Measurements from ENCODE around the gene TSPAN9. TPM values are rescaled to one million over a fixed set of nuclear protein-coding genes. Genes with fewer than 3 reads are reported as not detected.

Gene TSPAN9
- total RNA-seq, 4 donors from 2014 or later = 13.7 to 35.4 (median 26.7) TPM

DNA sequence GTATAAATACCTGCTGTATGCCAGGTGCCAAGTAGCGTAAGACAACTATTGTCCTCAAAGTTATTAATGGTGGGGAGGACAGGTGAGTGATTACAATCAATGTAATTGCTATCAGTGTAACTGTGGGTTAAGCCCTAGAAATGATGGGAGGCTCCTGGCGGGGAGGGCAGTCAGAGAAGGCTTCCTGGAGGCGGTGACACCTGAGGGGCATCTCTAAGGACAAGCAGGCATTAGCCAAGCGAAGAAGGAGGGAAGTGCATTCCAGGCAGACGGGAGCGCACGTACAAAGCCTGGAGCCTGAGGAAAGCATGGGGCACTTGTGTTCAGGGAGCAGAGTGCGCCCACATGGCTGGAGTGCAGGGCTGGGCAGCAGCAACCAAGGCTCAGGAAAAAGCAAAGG lies 230.9 kb downstream of the TSPAN9 start:
- Histone ChIP-seq H3K36me3 (no peaks in the 10 kb centered on the region), H3K27me3 (peaks cover 0 to 82% (median 0%) of the 10 kb centered on the region in 4 donors), H3K4me3 (no peak overlapping the region), H3K4me1 (peaks cover 0 to 7% (median 3%) of the 10 kb centered on the region in 4 donors), H3K27ac (replicated peaks in 1 of 4) (no peak overlapping the region), H3K9me3 (no peaks in the 10 kb centered on the region)
- DNase-seq (ENCODE audit: extremely low spot score) = no peak
- 81% methylated on average over 8 of the region's 8 CpGs for WGBS
- no peak for TF ChIP-seq CTCF (IDR thresholded peaks at IDR 0.05)
- TF ChIP-seq POLR2A (IDR thresholded peaks at IDR 0.05; ENCODE audit: low read depth) = no peak
- no peak for TF ChIP-seq POLR2AphosphoS5 (IDR thresholded peaks at IDR 0.05)
- TF ChIP-seq EP300 (IDR thresholded peaks at IDR 0.05) = no peak
- intact Hi-C loops (cut with DNase I) = no loop called here

DNA sequence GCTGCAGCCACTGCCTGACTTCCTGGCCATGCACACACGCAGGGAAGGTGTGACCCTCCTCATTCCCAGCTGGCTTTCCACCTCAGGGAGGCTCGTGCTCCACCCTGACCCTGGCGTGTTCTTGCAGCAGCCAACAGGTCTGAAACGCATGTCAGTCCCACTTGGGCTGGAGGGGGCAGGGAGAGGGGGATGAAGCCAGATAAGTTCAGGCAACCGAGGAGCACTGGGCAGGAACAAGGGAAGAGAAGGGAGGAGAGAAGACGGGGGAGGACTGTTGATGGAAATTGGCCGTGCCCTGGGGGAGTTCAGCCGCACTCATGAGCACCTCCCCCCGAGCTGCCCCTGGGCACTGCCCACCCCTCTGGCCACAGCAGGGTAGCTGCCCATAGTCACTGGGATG lies 231.4 kb downstream of the TSPAN9 start:
- Histone ChIP-seq H3K9me3 (no peaks in the 10 kb centered on the region), H3K27ac (replicated peaks in 1 of 4) (no peak overlapping the region), H3K36me3 (no peaks in the 10 kb centered on the region), H3K27me3 (peaks cover 0 to 77% (median 0%) of the 10 kb centered on the region in 4 donors), H3K4me1 (peaks cover 0 to 13% (median 8%) of the 10 kb centered on the region in 4 donors), H3K4me3 (no peak overlapping the region)
- 56% methylated on average over 9 of the region's 9 CpGs for WGBS
- DNase-seq (ENCODE audit: extremely low spot score) = no peak
- TF ChIP-seq EP300 (IDR thresholded peaks at IDR 0.05) = no peak
- intact Hi-C loops (cut with DNase I) = no loop called here

- Histone ChIP-seq H3K27ac (replicated peaks in 1 of 4) (no peak overlapping the region), H3K4me1 (peaks cover 5 to 25% (median 18%) of the 10 kb centered on the region in 4 donors), H3K9me3 (no peaks in the 10 kb centered on the region), H3K4me3 (no peak overlapping the region), H3K27me3 (peaks cover 0 to 65% (median 0%) of the 10 kb centered on the region in 4 donors), H3K36me3 (no peaks in the 10 kb centered on the region)
- 86% methylated on average over 9 of the region's 9 CpGs for WGBS
- no peak for DNase-seq (ENCODE audit: extremely low spot score)
- no peak for TF ChIP-seq EP300 (IDR thresholded peaks at IDR 0.05)
- no peak for TF ChIP-seq CTCF (IDR thresholded peaks at IDR 0.05)
- no peak for TF ChIP-seq POLR2AphosphoS5 (IDR thresholded peaks at IDR 0.05)
- no peak for TF ChIP-seq POLR2A (IDR thresholded peaks at IDR 0.05; ENCODE audit: low read depth)
- intact Hi-C loops (cut with DNase I) = no loop called here
These were observed 232.6 kb downstream of the TSPAN9 start for GRCh38 chr12:3309805-3310204.

- intact Hi-C loops (cut with DNase I) = no loop called here
- H3K27ac ChIP-seq (replicated peaks in 1 of 4) = no peak overlapping the region
- H3K27me3 ChIP-seq = peaks cover 0 to 59% (median 0%) of the 10 kb centered on the region in 4 donors
- no peak for DNase-seq (ENCODE audit: extremely low spot score)
- H3K9me3 ChIP-seq = no peaks in the 10 kb centered on the region
- WGBS = 92% methylated on average over 15 of the region's 18 CpGs
- no peaks in the 10 kb centered on the region for H3K36me3 ChIP-seq
- H3K4me1 ChIP-seq = peaks cover 11 to 31% (median 24%) of the 10 kb centered on the region in 4 donors
- TF ChIP-seq EP300 (IDR thresholded peaks at IDR 0.05) (no peak), POLR2AphosphoS5 (IDR thresholded peaks at IDR 0.05) (no peak), POLR2A (IDR thresholded peaks at IDR 0.05; ENCODE audit: low read depth) (no peak), CTCF (IDR thresholded peaks at IDR 0.05) (no peak)
- H3K4me3 ChIP-seq = no peak overlapping the region
These were observed 233.3 kb downstream of the TSPAN9 start for GRCh38 chr12:3310271-3311026.

- WGBS = 92% methylated on average over 14 of the region's 14 CpGs
- Histone ChIP-seq H3K27ac (replicated peaks in 1 of 4) (no peak overlapping the region), H3K9me3 (no peaks in the 10 kb centered on the region), H3K36me3 (no peaks in the 10 kb centered on the region), H3K4me1 (peaks cover 14 to 34% (median 28%) of the 10 kb centered on the region in 4 donors), H3K27me3 (peaks cover 0 to 53% (median 0%) of the 10 kb centered on the region in 4 donors), H3K4me3 (no peak overlapping the region)
- intact Hi-C loops (cut with DNase I) = no loop called here
- DNase-seq (ENCODE audit: extremely low spot score) = no peak
- TF ChIP-seq CTCF (IDR thresholded peaks at IDR 0.05) = no peak
- TF ChIP-seq POLR2A (IDR thresholded peaks at IDR 0.05; ENCODE audit: low read depth) = no peak
- no peak for TF ChIP-seq EP300 (IDR thresholded peaks at IDR 0.05)
- TF ChIP-seq POLR2AphosphoS5 (IDR thresholded peaks at IDR 0.05) = no peak
These were observed 233.8 kb downstream of the TSPAN9 start for GRCh38 chr12:3311027-3311402.
